Measurements from ENCODE around the gene YDJC.

- TF ChIP-seq CTCF (conservative IDR thresholded peaks at IDR 0.05; ENCODE audit: low read depth, low read length) (no peak), EZH2phosphoT487 (IDR thresholded peaks at IDR 0.05; ENCODE audit: borderline replicate concordance, low read length) (no peak), EZH2 (IDR thresholded peaks at IDR 0.05; ENCODE audit: low read length, unreplicated experiment) (no peak)
Observed at GRCh38 chr22:21635771-21636510, 6.1 kb upstream of the YDJC start.
